AG09309 (cell line): ENCODE results near the gene LYRM1.

Experiments
- DNase-seq: peaks from one replicate; pipeline ENCODE4 v3.0.0-alpha.2; 2010; ENCODE audit warnings: low read depth
- H3K4me3 ChIP-seq: 2 replicates; pipeline ENCODE4 v1.5.1; 2011; ENCODE audit warnings: mild to moderate bottlenecking, low read depth, low read length, moderate library complexity; ENCODE audit not compliant: control insufficient read depth
- TF ChIP-seq, protein P1 (sequence below): IDR thresholded peaks from 2 replicates; pipeline ENCODE4 v1.5.1; 2011; ENCODE audit warnings: mild to moderate bottlenecking, low read depth, low read length, inconsistent platforms; ENCODE audit not compliant: insufficient read depth, control insufficient read depth; ENCODE audit errors: missing control alignments

LYRM1 gene

DNA sequence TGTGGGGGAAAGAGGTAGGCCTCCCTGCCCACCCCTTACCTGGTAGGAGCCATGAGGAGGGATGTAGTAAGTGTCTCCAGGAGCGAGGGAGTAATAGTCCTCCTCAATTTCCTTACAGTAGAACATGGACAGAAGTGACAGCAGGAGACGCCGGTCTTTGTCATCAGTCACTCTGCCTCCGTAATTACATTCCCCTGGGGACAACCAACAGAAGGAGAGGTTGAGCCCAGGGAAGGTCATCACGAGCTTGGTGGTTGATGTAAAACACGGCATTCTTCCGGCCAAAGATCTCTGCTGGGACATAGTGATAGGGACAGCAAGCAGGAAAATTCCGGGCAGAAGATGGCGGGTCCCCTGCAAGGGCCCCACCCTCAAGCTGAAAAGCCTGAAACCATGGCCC lies 47.9 kb downstream of the LYRM1 start:
- no peak for DNase-seq
- TF ChIP-seq, protein P1, sequence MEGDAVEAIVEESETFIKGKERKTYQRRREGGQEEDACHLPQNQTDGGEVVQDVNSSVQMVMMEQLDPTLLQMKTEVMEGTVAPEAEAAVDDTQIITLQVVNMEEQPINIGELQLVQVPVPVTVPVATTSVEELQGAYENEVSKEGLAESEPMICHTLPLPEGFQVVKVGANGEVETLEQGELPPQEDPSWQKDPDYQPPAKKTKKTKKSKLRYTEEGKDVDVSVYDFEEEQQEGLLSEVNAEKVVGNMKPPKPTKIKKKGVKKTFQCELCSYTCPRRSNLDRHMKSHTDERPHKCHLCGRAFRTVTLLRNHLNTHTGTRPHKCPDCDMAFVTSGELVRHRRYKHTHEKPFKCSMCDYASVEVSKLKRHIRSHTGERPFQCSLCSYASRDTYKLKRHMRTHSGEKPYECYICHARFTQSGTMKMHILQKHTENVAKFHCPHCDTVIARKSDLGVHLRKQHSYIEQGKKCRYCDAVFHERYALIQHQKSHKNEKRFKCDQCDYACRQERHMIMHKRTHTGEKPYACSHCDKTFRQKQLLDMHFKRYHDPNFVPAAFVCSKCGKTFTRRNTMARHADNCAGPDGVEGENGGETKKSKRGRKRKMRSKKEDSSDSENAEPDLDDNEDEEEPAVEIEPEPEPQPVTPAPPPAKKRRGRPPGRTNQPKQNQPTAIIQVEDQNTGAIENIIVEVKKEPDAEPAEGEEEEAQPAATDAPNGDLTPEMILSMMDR, result no peak
- no peak overlapping the region for H3K4me3 ChIP-seq

DNA sequence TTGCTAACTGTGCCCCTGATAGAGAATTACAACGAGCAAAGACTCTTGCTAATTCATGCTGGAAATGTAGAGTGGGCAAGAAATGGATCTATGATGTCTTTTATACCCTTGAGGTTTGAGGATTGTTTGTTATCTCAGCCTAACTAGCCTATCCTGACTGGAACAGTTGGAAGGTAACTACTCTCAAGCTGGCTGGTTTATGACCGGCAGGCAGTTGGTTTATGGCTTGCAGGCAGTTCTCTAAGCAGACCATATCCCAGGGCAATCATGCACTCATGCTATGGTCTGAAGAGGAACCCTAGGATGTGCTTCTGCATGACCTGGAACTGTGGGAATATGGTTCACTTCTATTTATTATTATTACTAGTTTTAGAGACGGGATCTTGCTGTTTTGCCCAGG lies 49.1 kb downstream of the LYRM1 start:
- no peak for DNase-seq
- TF ChIP-seq, protein P1, result no peak
- no peak overlapping the region for H3K4me3 ChIP-seq

DNA sequence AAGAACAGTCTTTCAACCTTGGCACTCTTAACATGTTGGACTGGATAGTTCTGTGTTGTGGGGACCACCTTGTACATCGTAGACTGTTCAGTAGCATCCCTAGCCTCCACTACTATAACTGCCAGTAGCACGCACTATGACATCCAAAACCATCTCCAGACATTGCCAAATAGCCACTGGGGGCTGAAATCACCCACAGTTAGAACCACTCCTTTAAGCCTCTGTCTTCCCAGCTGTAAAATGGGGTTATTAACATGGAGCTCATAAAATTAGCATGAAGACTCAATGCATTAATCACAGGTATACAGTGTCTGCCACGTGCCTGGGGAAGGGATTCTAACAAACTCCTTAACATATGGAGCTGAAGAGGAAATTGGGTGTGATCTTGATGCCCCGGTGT lies 49.7 kb downstream of the LYRM1 start:
- TF ChIP-seq, protein P1, result no peak

DNA sequence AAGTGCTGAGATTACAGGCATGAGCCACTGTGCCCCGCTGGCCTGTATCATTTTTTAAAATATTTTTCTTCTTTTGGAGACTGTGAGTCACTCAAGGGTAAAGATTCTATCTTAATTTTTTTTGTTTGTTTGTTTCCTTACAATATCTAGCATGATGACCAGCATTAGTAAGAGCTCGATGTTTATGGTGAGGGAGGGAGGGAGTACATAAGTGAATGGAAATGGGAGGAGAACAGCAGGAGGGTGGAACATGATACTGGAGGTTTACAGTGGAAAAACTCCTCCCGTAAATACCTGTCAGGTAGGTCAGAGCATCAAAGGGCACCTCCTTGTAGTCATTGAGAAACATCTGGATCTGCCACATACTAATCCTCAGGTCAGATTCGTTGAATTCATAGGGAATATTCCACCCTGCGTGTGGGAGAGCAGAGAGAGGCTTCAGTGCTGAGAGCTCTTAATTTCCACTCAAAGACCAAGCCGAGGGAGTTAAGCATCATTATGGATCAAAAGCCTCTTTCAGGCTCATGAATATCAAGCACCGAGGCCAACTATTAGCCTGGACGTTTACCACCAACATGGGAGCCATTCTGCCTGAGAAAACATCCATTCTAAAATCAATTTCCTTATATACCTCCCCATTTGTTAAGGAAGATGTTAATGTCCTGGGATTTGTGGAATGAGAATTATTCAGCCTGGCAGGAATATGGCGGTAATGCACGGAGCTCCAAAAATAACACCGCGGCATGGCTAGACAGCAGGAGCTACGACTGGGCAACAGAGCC lies 51.8 kb downstream of the LYRM1 start:
- no peak overlapping the region for H3K4me3 ChIP-seq
- TF ChIP-seq, protein P1, result no peak
- no peak for DNase-seq

More for the DNA sequence above, 49.7 kb downstream of the LYRM1 start:
- H3K4me3 ChIP-seq, result no peak overlapping the region
- DNase-seq, result no peak

DNA sequence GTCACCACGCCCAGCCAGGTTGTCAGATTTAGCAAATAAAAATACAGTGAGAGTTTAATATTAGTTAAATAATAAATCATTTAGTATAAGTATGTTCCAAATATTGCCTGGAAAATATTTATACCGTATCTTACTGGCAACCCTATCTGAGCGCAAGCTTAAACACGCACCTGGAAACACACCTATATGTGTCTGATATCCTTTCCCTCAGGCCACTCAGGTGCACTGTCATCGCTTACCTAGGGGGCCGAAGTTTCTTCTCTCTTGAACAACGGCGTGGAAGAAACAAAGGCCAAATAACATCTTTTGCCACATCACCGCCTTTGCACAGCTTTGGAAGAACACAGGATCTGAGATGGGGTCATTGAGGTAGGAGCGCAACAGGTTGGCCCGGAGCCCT lies 54.0 kb downstream of the LYRM1 start:
- TF ChIP-seq, protein P1, result no peak
- no peak for DNase-seq
- H3K4me3 ChIP-seq, result no peak overlapping the region

DNA sequence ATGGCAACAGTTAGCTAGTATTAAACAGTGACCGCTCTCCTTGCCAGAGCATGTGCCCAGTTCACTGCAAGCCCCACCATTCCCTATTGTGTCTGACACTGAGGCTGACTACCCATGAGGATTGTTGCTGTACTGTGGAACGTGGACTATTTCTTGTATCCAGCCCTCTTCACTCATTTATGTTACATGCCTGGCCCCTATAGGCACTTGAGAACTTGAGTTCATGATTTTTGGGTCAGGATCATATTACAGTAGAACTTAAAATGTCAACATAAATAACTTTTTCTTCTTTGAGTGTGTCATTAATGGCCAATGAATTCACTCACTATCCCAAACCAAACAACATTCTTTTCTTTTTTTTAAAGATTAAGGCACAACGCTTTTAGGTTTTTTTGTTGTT lies 55.7 kb downstream of the LYRM1 start:
- no peak overlapping the region for H3K4me3 ChIP-seq
- TF ChIP-seq, protein P1, result no peak
- DNase-seq, result no peak
